ENCODE measurements around the gene BEND7.
"Not testable (repeated sequence)": the region's sequence is repeated elsewhere in the genome, so short reads cannot be mapped to it uniquely, and the experiment has no call there.

The BEND7 gene

DNA sequence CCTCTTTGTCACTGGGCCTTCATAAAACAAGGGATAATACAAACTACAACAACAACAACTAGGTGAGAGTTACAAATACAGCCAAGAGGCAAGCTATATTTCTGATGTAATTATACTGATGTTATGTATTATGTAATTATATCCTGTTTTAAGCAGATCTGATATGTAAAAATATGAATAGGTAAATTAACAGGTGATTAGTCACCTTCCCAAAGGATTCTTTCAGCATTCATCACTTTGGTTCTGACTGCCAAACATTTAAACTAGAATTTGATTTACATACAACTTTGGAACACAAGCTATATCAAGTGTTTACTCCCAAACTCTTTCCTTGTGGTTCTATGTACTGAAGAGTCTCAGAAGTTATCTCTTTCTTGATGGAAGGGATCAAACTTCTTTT, 53.7 kb downstream of the BEND7 start:
- no peak for DNase-seq

DNA sequence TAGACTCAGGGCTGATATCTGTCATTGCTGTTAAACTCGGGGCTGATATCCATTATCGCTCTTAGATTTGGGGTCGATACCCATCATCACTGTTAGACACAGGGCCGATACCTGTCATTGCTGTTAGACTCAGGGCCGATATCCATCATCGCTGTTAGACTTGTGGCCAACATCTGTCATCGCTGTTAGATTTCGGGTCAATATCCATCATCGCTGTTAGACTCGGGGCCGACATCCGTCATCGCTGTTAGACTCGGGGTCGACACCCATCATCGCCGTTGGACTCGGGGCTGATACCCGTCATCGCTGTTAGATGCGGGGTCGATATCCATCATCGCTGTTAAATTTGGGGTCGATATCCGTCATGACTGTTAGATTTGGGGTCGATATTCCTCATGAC, 54.8 kb downstream of the BEND7 start:
- no peak for DNase-seq

DNA sequence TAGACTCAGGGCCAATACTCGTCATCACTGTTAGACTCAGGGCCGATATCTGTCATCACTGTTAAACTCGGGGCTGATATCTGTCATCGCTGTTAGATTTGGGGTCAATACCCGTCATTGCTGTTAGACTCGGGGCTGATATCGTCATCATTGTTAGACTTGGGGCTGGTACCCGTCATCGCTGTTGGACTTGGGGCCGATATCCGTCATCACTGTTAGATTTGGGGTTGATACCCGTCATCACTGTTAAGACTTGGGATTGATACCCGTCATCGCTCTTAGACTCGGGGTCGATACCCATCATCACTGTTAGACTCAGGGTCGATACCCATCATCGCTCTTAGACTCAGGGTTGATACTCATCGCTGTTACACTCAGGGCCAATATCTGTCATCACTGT, 56.5 kb downstream of the BEND7 start:
- no peak for DNase-seq

GRCh38 chr10:13470270-13470669, 58.5 kb downstream of the BEND7 start:
- no peak for DNase-seq

DNA sequence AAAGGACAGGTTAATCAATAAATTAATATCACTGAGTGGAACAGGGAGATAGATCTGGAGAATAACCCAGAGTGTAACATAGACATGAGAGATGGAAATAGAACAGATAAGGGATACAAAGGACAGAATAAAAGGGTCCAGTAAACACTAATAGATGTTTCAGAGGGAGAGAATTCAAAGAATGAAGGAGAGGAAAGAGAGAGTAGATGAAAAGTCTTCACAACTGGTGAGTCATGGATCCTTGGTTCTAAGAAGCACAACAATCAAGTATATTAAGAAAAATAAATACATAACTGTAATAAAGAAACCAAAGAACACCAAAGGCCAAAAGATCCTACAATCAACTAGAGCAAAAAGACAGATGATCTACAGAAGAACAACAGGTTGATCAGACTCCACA, 66.3 kb downstream of the BEND7 start:
- no peak for DNase-seq

GRCh38 chr10:13458687-13459012, 70.2 kb downstream of the BEND7 start:
- DNase-seq = no peak

GRCh38 chr10:13457958-13458686, 70.7 kb downstream of the BEND7 start:
- DNase-seq = no peak

DNA sequence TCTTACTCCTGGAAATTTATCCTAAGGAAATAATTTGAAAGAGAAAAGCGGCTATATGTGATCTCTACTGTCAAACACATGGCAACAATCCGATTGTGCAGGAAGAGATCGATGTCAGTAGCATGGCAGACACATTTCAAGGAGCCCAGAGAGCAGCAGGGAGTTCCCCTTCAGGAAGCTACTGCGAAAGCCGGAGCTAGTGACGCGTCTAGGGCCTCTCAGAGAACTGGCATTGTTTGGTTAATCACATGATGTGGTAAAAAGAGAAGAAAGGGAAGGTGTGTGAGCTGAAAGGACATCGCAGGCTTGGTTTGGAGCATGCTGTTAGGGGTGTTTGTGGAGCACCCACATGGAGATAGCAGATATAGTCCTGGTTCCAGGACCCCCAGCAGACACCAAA, 74.9 kb downstream of the BEND7 start:
- DNase-seq = peak; percentile 25

GRCh38 chr10:13450069-13450468, 78.7 kb downstream of the BEND7 start:
- DNase-seq = no peak

- no peak for DNase-seq
These were observed 79.5 kb downstream of the BEND7 start for GRCh38 chr10:13449296-13449695.

GRCh38 chr10:13448216-13448615, 80.6 kb downstream of the BEND7 start:
- DNase-seq = no peak

DNA sequence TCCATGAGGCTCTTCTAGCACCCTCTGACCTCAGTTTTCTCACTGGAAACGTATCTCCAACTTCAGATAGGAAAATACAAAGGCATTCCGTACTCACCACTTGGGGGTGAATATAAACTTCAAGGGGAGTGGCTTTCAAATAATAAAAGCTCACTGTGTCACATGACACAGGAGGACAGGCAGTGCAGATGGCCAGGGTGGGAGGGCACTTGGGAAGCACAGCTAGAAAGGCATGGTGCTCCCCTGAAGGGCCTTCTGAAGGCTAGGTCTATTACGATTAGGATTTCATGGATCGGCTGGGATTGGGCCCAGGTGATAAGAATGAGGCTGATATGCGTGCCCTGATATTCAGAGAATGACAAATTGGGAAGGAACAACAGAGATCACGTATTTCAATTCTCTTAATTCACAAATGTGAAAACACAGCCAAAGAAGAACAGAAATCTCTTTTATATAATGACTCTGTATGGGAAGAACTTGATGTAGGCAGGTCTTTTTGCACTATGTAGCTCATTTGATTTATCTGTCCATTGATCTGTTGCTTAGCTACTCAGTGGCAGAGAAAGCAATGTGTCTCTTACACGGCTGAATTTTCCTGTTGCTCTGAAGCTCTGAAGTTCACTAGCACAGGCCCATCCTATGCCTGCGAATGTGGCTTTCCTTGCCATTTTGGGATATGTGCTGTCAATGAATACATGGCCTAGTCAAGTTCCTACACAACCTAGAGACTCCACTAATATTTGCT, 83.0 kb downstream of the BEND7 start:
- no peak for DNase-seq

DNA sequence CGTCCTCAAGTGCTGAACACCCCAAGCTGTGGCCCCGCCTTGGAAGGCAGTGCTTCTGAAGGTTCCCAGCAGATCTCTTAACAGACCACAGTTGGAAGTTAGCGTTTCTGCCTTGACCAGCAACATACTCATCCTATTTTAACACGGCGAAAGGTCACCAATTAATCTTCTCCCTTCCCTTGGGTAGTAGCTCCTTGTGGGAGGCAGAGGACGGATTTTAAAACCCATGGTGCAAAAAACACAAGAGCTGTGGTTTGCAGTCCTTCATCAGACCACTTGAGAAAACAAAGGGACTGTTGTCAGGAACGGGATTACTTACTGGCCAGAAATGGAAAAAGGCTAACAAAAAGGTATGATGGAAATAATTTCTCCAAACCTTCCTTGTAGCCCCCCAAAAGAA, 87.3 kb downstream of the BEND7 start:
- DNase-seq = no peak

DNA sequence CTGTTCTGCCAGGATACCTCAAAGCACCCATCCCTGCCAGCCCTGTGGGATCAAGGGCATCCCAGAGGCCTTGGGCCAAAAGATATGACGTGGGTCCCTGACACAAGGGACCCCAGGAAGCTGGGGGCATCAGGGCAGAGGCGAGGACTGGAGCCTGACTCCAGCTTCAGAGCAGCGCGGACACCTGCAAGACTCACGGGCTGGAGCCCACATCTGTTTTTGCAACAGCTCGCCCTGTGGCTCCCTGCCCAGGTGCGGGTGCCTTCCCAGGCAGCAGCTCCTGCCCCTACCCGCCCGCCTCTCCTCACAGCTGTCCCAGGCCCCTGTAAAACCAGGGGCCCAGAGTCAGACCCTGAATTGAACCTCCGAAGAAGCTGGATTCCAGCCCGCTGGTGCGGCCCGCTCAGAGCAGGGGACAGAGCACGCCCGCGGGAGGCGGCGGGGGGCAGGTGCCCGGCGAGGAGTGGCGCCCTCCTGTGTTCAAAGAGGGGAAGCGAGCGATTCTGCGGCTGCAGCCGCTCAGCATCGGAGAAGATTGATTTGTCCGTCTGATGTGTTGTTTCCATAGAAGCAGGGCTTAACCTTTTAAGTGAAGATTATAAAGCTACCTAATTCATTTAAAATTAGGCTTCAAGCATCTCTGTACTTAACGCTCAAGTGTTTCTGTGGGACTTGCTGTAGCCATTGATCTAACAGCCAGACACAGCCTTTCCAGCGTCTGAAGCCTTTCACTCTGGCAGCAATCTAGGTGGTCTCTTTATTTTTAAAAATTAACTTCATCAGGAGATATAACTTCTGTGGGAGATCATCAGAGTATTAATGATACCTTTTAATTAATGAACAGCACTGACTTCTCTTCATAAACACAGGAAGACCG, 88.4 kb downstream of the BEND7 start:
- DNase-seq = peak; percentile 70

DNA sequence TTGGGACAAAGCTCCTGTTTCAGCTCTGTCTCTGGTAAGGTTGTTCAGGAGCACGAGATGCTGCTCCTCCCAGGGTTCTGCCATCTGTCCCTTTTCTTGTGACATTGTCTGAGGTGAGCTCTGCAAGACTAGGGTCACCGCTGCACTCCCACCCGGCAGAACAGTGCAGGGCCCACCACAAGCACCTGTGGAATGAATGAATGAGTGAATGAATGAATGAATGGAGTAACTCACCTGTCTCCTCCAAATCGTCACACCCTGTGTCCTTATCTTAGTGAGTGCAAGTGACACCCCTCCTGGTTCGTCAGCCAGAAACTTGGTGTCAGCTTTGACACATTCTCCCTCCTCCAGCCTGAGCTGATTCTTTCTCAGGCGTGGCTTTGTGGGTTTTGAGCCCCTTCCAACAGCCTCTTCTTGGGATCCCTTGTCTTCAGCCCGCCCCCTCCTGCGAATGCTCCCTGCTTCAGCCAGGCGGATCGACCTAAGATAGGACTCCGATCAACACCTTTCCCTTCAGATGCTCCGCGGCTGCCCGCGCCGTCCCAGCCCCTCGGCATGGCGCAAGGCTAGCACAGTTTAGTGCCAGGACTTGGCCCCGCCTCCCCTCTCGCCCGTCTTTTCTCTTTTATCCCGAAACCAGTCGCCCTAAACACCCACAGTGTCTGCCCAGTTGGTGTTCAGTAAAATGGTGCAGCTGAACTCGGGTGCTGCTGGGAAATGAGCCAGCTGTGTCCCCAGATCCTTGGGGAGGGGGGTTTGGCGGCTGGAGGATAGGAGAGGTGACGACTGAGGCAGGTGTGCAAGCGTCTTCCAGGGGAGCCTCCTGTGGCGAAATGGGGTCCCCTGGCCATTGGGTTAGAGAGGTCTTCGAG, 89.3 kb downstream of the BEND7 start:
- no peak for DNase-seq

DNA sequence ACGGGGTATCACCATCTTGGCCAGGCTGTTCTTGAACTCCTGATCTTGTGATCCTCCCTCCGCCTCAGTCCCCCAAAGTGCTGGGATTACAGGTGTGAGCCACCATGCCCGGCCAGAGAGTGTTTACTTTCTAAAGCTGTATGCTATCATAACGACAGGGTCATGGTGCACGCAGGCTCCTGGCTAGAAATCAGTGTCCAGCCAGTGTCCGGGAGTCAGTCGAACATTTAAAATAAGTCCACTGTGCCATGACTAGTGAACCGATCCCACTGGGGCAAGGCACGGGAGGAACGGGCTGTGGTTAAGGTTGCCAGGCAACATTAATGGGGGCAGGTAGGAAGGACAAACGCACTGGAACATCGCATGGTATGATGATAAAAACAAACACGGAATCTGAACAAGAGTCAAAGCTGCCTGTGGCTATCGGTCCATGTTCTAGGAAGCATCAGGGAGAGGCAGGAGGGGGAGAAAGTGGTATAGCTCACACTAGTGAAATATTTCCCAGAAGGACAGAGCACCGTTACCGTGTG, 91.7 kb downstream of the BEND7 start:
- no peak for DNase-seq

DNA sequence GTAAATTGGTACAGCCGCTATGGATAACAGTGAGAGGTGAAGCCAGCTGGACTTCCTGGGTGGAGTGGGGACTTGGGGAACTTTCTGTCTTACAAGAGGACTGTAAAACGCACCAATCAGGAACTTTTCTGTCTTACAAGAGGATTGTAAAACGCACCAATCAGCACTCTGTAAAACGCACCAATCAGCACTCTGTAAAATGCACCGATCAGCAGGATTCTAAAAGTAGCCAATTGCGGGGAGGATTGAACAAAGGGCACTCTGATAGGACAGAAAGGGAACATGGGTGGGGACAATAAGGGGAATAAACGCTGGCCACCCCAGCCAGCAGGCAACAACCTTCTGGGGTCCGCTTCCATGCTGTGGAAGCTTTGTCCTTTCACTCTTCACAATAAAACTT, 100.9 kb downstream of the BEND7 start:
- not testable (repeated sequence) for DNase-seq

DNA sequence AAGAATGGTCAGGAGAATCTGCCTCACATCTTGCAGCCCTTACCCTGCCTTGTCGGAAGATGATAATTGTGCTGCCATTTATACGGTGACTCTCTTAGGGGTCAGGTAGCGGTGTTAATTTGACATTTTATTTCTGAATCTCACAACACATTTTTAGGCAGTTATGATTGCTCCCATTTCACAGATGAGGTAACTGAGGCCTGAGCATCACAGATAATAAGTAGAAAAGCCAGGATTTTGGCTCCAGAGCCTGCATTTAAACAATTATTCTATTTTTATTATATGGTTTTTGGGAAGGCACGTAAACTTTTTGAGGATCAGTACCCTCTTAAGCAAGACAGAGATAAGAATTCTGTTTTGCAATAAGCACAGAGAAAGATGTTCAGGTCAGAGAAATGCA, 103.4 kb downstream of the BEND7 start:
- DNase-seq = no peak

DNA sequence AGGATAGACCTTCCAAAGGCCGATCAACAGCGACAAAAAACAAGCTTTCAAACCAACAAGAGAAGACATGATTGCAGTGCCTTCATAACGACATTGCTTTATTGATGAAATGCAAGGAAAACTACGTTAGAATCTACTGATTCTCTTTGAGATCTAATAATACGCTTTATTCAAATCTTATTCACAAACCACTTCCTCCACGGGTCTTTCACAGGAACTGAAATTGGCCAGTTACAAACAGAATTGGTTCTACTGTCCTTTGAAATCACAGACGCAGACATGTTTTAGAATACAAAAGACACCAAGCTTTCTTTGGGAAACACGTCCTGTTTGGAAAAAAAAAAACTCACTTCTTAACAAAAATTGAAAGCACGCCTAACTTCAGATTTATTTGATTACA, 106.0 kb downstream of the BEND7 start:
- no peak for DNase-seq

GRCh38 chr10:13421382-13421917, 107.4 kb downstream of the BEND7 start:
- DNase-seq = no peak

DNA sequence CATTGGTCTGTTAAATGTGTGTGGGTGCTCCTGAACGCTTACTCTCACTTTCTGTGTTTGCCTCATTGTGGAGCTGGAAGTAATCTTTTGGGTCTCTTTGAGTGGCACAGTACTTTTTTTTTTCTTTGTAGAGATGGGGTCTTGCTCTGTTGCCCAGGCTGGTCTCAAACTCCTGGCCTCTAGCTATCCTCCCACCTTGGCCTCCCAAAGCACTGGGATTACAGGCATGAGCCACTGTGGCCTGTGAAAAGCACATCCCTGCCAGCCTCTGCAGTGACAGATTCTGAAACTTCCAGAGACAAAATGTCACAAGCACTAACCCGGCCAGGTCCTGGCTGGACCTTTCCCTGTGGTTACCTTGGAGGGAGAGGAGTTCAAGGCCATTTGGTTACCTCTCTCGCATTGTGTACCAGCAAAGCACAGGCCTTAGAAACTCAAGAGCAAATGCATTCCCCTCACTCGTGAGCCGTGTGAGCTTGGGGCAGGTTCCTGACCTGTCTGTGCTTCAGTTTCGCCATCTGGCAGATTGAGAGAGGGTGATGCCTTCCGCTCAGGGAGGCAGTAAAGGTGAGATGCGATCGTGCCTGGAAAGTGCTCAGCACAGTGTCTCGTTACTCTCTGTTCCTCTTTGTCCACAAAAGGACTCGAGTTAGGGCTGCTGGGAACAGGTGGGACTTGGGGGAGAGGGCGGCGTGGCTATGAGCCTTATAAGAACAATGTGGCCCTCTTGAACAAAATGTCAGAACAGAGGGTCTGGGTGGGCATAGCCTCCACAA, 108.1 kb downstream of the BEND7 start:
- no peak for DNase-seq

Measured in activated CD4-positive, alpha-beta T cell treated with anti-CD3 and anti-CD28 coated beads, Interleukin-2, Interleukin-6, amounts not matched to agents 100 ng/mL and 50 ng/mL, durations not matched to agents 16 hours and 8 hours (primary cell).